SK-N-SH (cell line): ENCODE measurements around the gene ZSCAN20. TPM values are rescaled to one million over a fixed set of nuclear protein-coding genes. Genes with fewer than 3 reads are reported as not detected.

ENCODE experiments used
- CTCF ChIA-PET: fragments of 300-600, 350-600 bp; formaldehyde crosslinking; extraction: SDS; loops from one replicate; lab custom pipeline; 2021; lab: Yijun Ruan, JAX
- POLR2A ChIA-PET: fragments of 350-600 bp; sonication (Branson Sonifier 250); formaldehyde crosslinking; extraction: SDS; loops from one replicate; lab custom pipeline; 2020; ENCODE audit warnings: antibody characterized with exemption, inconsistent platforms; lab: Yijun Ruan, JAX
- DNase-seq: peaks from one replicate; pipeline ENCODE4 v3.0.0; 2012
- H2AFZ ChIP-seq: fragments of 200-600 bp; sonication (generic); 2 replicates; pipeline ENCODE4 v1.8.1; 2016; ENCODE audit warnings: antibody characterized with exemption, mild to moderate bottlenecking, low read depth
- H3F3A ChIP-seq: fragments of 200-600 bp; sonication (generic); replicated peaks from 2 replicates; pipeline ENCODE3; 2016; ENCODE audit warnings: antibody characterized with exemption, mild to moderate bottlenecking; ENCODE audit not compliant: insufficient read depth
- H3K27ac ChIP-seq, 2 experiments: fragments of 200-500 bp in 1 of 2; fragments of 200-600 bp in 1 of 2; sonication (Bioruptor generic) in 1 of 2; sonication (generic), shearing (Covaris generic) in 1 of 2; 2 replicates each; pipeline versions ENCODE4 v1.5.1 to v1.6.1; 2014 to 2016; ENCODE audit warnings: low read depth in 2 of 2, inconsistent platforms in 1 of 2, low read length in 1 of 2, mild to moderate bottlenecking in 1 of 2, mixed read lengths in 1 of 2
- H3K27me3 ChIP-seq: fragments of 200-600 bp; sonication (generic), shearing (Covaris generic); 2 replicates; pipeline ENCODE4 v1.6.1; 2016; ENCODE audit warnings: mixed run types; ENCODE audit not compliant: insufficient read depth
- H3K36me3 ChIP-seq, 2 experiments: fragments of 200-500 bp in 1 of 2; fragments of 200-600 bp in 1 of 2; sonication (Bioruptor generic) in 1 of 2; sonication (generic) in 1 of 2; replicated peaks in 1 of 2; 2 replicates each; pipeline versions ENCODE3 to v1.5.1; 2014 to 2016; ENCODE audit warnings: low read length in 1 of 2, mild to moderate bottlenecking in 1 of 2; ENCODE audit not compliant: insufficient read depth in 2 of 2, control insufficient read depth in 1 of 2
- H3K4me1 ChIP-seq, 2 experiments: fragments of 200-500 bp in 1 of 2; fragments of 200-600 bp in 1 of 2; sonication (Bioruptor generic) in 1 of 2; sonication (generic), shearing (Covaris generic) in 1 of 2; 2 replicates each; pipeline versions ENCODE4 v1.5.1 to v1.6.1; 2014 to 2016; ENCODE audit warnings: low read depth in 1 of 2, low read length in 1 of 2, mixed run types in 1 of 2; ENCODE audit not compliant: insufficient read depth in 2 of 2, control insufficient read depth in 1 of 2
- H3K4me2 ChIP-seq: fragments of 200-600 bp; sonication (generic), shearing (Covaris generic); 2 replicates; pipeline ENCODE4 v1.6.1; 2017; ENCODE audit warnings: mixed run types
- H3K4me3 ChIP-seq, 2 experiments: fragments of 200-500 bp in 1 of 2; fragments of 200-600 bp in 1 of 2; sonication (Bioruptor generic) in 1 of 2; sonication (generic), shearing (Covaris generic) in 1 of 2; 2 replicates each; pipeline versions ENCODE4 v1.5.1 to v1.8.1; 2014 to 2016; ENCODE audit warnings: low read depth in 2 of 2, inconsistent platforms in 1 of 2, low read length in 1 of 2, mild to moderate bottlenecking in 1 of 2, mixed read lengths in 1 of 2, moderate library complexity in 1 of 2
- H3K79me2 ChIP-seq: fragments of 200-600 bp; sonication (generic); 2 replicates; pipeline ENCODE4 v1.8.1; 2017; ENCODE audit warnings: mild to moderate bottlenecking; ENCODE audit not compliant: insufficient read depth
- H3K9ac ChIP-seq: fragments of 200-600 bp; sonication (generic); 2 replicates; pipeline ENCODE4 v1.6.1; 2017; ENCODE audit warnings: mixed run types
- H3K9me2 ChIP-seq: fragments of 200-600 bp; sonication (generic); 2 replicates; pipeline ENCODE4 v1.6.1; 2017; ENCODE audit warnings: mixed run types
- H3K9me3 ChIP-seq: fragments of 200-600 bp; sonication (generic); 2 replicates; pipeline ENCODE4 v1.6.1; 2017; ENCODE audit warnings: mixed run types, mild to moderate bottlenecking, moderate library complexity
- H4K20me1 ChIP-seq: fragments of 200-600 bp; sonication (generic); 2 replicates; pipeline ENCODE4 v1.6.1; 2017; ENCODE audit warnings: mild to moderate bottlenecking, mixed run types; ENCODE audit not compliant: insufficient read depth
- CHD2 ChIP-seq: fragments of 150-350 bp; IDR thresholded peaks from 2 replicates; pipeline ENCODE4 v1.6.1; 2018; ENCODE audit warnings: low read length; ENCODE audit not compliant: partially characterized antibody
- ELF1 ChIP-seq: IDR thresholded peaks from 2 replicates; pipeline ENCODE4 v1.4.0; 2012
- EP300 ChIP-seq, 2 experiments: IDR thresholded peaks; 2 replicates each; pipeline versions ENCODE4 v1.4.0 to v1.6.1; 2012; ENCODE audit warnings: borderline replicate concordance in 1 of 2, low read depth in 1 of 2, low read length in 1 of 2
- FOXM1 ChIP-seq: IDR thresholded peaks from 2 replicates; pipeline ENCODE4 v1.4.0; 2012; ENCODE audit warnings: low read depth, mild to moderate bottlenecking
- GATA2 ChIP-seq: sonication (generic); formaldehyde crosslinking; IDR thresholded peaks from 2 replicates; pipeline ENCODE4 v1.5.0; 2020; ENCODE audit warnings: mild to moderate bottlenecking, missing genetic modification reagents
- IRF3 ChIP-seq: fragments of 150-350 bp; IDR thresholded peaks from 2 replicates; pipeline ENCODE4 v1.6.1; 2016; ENCODE audit warnings: mild to moderate bottlenecking, low read depth, low read length
- MEF2A ChIP-seq: IDR thresholded peaks from 2 replicates; pipeline ENCODE4 v1.4.0; 2012; ENCODE audit warnings: low read depth, borderline replicate concordance
- MXI1 ChIP-seq: IDR thresholded peaks from 2 replicates; pipeline ENCODE4 v1.6.1; 2012; ENCODE audit warnings: mild to moderate bottlenecking, low read depth, low read length, improper control_type of control experiment
- NFIC ChIP-seq: IDR thresholded peaks from 2 replicates; pipeline ENCODE4 v1.4.0; 2012; ENCODE audit warnings: borderline replicate concordance
- NRF1 ChIP-seq: IDR thresholded peaks from 2 replicates; pipeline ENCODE4 v1.6.1; 2012; ENCODE audit warnings: low read depth, mild to moderate bottlenecking, low read length
- RAD21 ChIP-seq: IDR thresholded peaks from 2 replicates; pipeline ENCODE4 v1.6.1; 2012; ENCODE audit warnings: mild to moderate bottlenecking, low read length
- RCOR1 ChIP-seq: fragments of 150-350 bp; IDR thresholded peaks from 2 replicates; pipeline ENCODE4 v1.6.1; 2017; ENCODE audit warnings: antibody characterized with exemption, low read length
- RFX5 ChIP-seq: IDR thresholded peaks from 2 replicates; pipeline ENCODE4 v1.6.1; 2012; ENCODE audit warnings: mild to moderate bottlenecking, improper control_type of control experiment, low read length
- RXRA ChIP-seq: IDR thresholded peaks from 2 replicates; pipeline ENCODE4 v1.4.0; 2012; ENCODE audit warnings: low read depth, mild to moderate bottlenecking, borderline replicate concordance
- SIN3A ChIP-seq: IDR thresholded peaks from 2 replicates; pipeline ENCODE4 v1.6.1; 2012; ENCODE audit warnings: low read depth, mild to moderate bottlenecking, low read length, moderate library complexity, borderline replicate concordance
- SMC3 ChIP-seq: IDR thresholded peaks from 2 replicates; pipeline ENCODE4 v1.6.1; 2012; ENCODE audit warnings: low read depth, low read length, improper control_type of control experiment
- TAF1 ChIP-seq: IDR thresholded peaks from 2 replicates; pipeline ENCODE4 v1.6.1; 2012; ENCODE audit warnings: low read depth, mild to moderate bottlenecking, low read length, moderate library complexity, borderline replicate concordance
- TCF12 ChIP-seq: IDR thresholded peaks from 2 replicates; pipeline ENCODE4 v1.4.0; 2012
- TEAD4 ChIP-seq: IDR thresholded peaks from 2 replicates; pipeline ENCODE4 v1.4.0; 2012; ENCODE audit warnings: mild to moderate bottlenecking, borderline replicate concordance; ENCODE audit not compliant: insufficient read depth
- USF1 ChIP-seq: IDR thresholded peaks from 2 replicates; pipeline ENCODE4 v1.4.0; 2012; ENCODE audit warnings: low read depth, borderline replicate concordance
- WGBS: methylation state at CpG from one replicate; pipeline ENCODE4 v1.1.6; 2017; ENCODE audit warnings: low lambda C conversion rate; 5-methylcytosine and 5-hydroxymethylcytosine counted together
- polyA plus RNA-seq, 3 experiments: library from polyadenylated mRNA; depleted of rRNA; stranded (reverse); fragments of >200 nt; gene quantifications; 2 replicates each; pipeline ENCODE4 v1.2.3, GENCODE V29; 2012
- TF ChIP-seq, protein P1 (sequence below): IDR thresholded peaks from 2 replicates; pipeline ENCODE4 v1.4.0; 2012; ENCODE audit warnings: low read depth, borderline replicate concordance

ZSCAN20 gene
- polyA plus RNA-seq, 1 of the 3 experiments (the other 2 are of a cell fraction), result 2.1 TPM

GRCh38 chr1:33527934-33528333, 55.5 kb downstream of the ZSCAN20 start (continued):
- TF ChIP-seq EP300 (IDR thresholded peaks at IDR 0.05; ENCODE audit: borderline replicate concordance in 1 of 2, low read depth in 1 of 2, low read length in 1 of 2) (no peak), ELF1 (no peak), RCOR1 (no peak), FOXM1 (no peak), SIN3A (no peak), NRF1 (no peak), SMC3 (no peak), USF1 (no peak)

GRCh38 chr1:33529957-33530356, 57.5 kb downstream of the ZSCAN20 start:
- DNase-seq, result no peak
- H3K4me1 ChIP-seq, result no peaks in the 10 kb centered on the region
- no peaks in the 10 kb centered on the region for H3K36me3 ChIP-seq
- H3K27ac ChIP-seq, result no peak overlapping the region
- H3K9me2 ChIP-seq, result no peaks in the 10 kb centered on the region
- H3F3A ChIP-seq, result no peaks in the 10 kb centered on the region
- H4K20me1 ChIP-seq, result no peaks in the 10 kb centered on the region
- no peak overlapping the region for H3K4me3 ChIP-seq
- ChIA-PET CTCF (no interaction called here), POLR2A (no interaction called here)
- H2AFZ ChIP-seq, result no peak overlapping the region
- TF ChIP-seq FOXM1, result no peak
- TF ChIP-seq ELF1, result no peak
- no peak for TF ChIP-seq MXI1
- TF ChIP-seq RFX5, result no peak
- no peak for TF ChIP-seq EP300 (IDR thresholded peaks at IDR 0.05; ENCODE audit: borderline replicate concordance in 1 of 2, low read depth in 1 of 2, low read length in 1 of 2)
- TF ChIP-seq IRF3, result no peak
- no peak for TF ChIP-seq NRF1
- TF ChIP-seq RAD21, result no peak
- TF ChIP-seq NFIC, result no peak
- TF ChIP-seq CHD2, result no peak
- TF ChIP-seq, all 33 proteins: peak for 0
- Histone ChIP-seq H3K4me2 (no peak overlapping the region), H3K79me2 (no peaks in the 10 kb centered on the region), H3K27me3 (no peaks in the 10 kb centered on the region), H3K9me3 (no peaks in the 10 kb centered on the region), H3K9ac (no peak overlapping the region)
- 5% methylated on average over 1 of the region's 1 CpG for WGBS

- H4K20me1 ChIP-seq, result no peaks in the 10 kb centered on the region
- H3K36me3 ChIP-seq, result no peaks in the 10 kb centered on the region
- no peak overlapping the region for H3K27ac ChIP-seq
- no peak overlapping the region for H2AFZ ChIP-seq
- no peak for DNase-seq
- no peak overlapping the region for H3K9ac ChIP-seq
- H3F3A ChIP-seq, result no peaks in the 10 kb centered on the region
- H3K4me3 ChIP-seq, result no peak overlapping the region
- no peaks in the 10 kb centered on the region for H3K79me2 ChIP-seq
- H3K4me2 ChIP-seq, result no peak overlapping the region
- H3K9me2 ChIP-seq, result no peaks in the 10 kb centered on the region
- ChIA-PET CTCF (no interaction called here), POLR2A (no interaction called here)
- WGBS, result 34% methylated on average over 3 of the region's 3 CpGs
- no peaks in the 10 kb centered on the region for H3K9me3 ChIP-seq
- no peaks in the 10 kb centered on the region for H3K4me1 ChIP-seq
- no peaks in the 10 kb centered on the region for H3K27me3 ChIP-seq
- no peak for TF ChIP-seq TEAD4
- TF ChIP-seq TAF1, result no peak
- TF ChIP-seq FOXM1, result no peak
- TF ChIP-seq GATA2 (CRISPR knock-in tag), result no peak
- TF ChIP-seq, protein P1, sequence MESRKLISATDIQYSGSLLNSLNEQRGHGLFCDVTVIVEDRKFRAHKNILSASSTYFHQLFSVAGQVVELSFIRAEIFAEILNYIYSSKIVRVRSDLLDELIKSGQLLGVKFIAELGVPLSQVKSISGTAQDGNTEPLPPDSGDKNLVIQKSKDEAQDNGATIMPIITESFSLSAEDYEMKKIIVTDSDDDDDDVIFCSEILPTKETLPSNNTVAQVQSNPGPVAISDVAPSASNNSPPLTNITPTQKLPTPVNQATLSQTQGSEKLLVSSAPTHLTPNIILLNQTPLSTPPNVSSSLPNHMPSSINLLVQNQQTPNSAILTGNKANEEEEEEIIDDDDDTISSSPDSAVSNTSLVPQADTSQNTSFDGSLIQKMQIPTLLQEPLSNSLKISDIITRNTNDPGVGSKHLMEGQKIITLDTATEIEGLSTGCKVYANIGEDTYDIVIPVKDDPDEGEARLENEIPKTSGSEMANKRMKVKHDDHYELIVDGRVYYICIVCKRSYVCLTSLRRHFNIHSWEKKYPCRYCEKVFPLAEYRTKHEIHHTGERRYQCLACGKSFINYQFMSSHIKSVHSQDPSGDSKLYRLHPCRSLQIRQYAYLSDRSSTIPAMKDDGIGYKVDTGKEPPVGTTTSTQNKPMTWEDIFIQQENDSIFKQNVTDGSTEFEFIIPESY, result no peak
- no peak for TF ChIP-seq MXI1
- no peak for TF ChIP-seq TCF12
- no peak for TF ChIP-seq MEF2A
- TF ChIP-seq RXRA, result no peak
These were observed 59.8 kb downstream of the ZSCAN20 start for GRCh38 chr1:33532250-33532649.
